Endothelial cell of umbilical vein (primary cell): Measurements from ENCODE around the gene MLIP. TPM values are rescaled to one million over a fixed set of nuclear protein-coding genes. Genes with fewer than 3 reads are reported as not detected.

Experiments
- BruUV-seq: library from RNA; stranded (reverse); fragments of 400-500 nt; replicated peaks from 2 replicates; lab custom pipeline; 2021; lab: Mats Ljungman, UMichigan
- CTCF ChIA-PET: fragments of 300-600, 350-600 bp; sonication (Branson Sonifier 250); formaldehyde crosslinking; loops from one replicate; lab custom pipeline; 2021; ENCODE audit warnings: antibody characterized with exemption, inconsistent platforms; lab: Charles Lee
- POLR2A ChIA-PET: fragments of 300-600, 350-600 bp; sonication (Branson Sonifier 250); formaldehyde crosslinking; loops from one replicate; lab custom pipeline; 2021; ENCODE audit warnings: antibody characterized with exemption, inconsistent platforms; lab: Charles Lee
- DNase-seq: peaks from one replicate; pipeline ENCODE4 v3.0.0-alpha.2; 2011; ENCODE audit warnings: low read depth, low spot score
- FAIRE-seq: peaks from 2 replicates; lab custom pipeline; 2011; peaks lifted over from hg19 to GRCh38; lab: Jason Lieb, UNC
- H2AFZ ChIP-seq: 2 replicates; pipeline ENCODE4 v1.6.0; 2012; ENCODE audit warnings: low read depth, low read length, control low read depth, inconsistent platforms
- H3K27ac ChIP-seq: 2 replicates; pipeline ENCODE4 v1.5.1; 2011; ENCODE audit warnings: low read depth, mild to moderate bottlenecking, control low read depth, low read length, moderate library complexity; ENCODE audit not compliant: insufficient read depth
- H3K27me3 ChIP-seq, 2 experiments: 2 replicates each; pipeline versions ENCODE4 v1.6.0 to v1.6.1; 2011; ENCODE audit warnings: low read length in 2 of 2, mixed read lengths in 1 of 2; ENCODE audit not compliant: control insufficient read depth in 2 of 2, insufficient read depth in 2 of 2
- H3K36me3 ChIP-seq, 2 experiments: 2 replicates in 1 of 2; 3 replicates in 1 of 2; pipeline ENCODE4 v1.5.1; 2011; ENCODE audit warnings: low read length in 2 of 2, mild to moderate bottlenecking in 1 of 2, moderate library complexity in 1 of 2; ENCODE audit not compliant: control insufficient read depth in 2 of 2, insufficient read depth in 2 of 2; ENCODE audit errors: extremely low read depth in 1 of 2
- H3K4me1 ChIP-seq: 3 replicates; pipeline ENCODE4 v1.5.1; 2011; ENCODE audit warnings: mild to moderate bottlenecking, low read length; ENCODE audit not compliant: control insufficient read depth, insufficient read depth; ENCODE audit errors: extremely low read depth
- H3K4me2 ChIP-seq: 2 replicates; pipeline ENCODE4 v1.6.1; 2011; ENCODE audit warnings: low read length, control low read depth, mixed read lengths; ENCODE audit not compliant: insufficient read depth
- H3K4me3 ChIP-seq, 3 experiments: fragments of 200-600 bp in 1 of 3; sonication (generic), shearing (Covaris generic) in 1 of 3; replicated peaks in 1 of 3; 2 replicates each; pipeline ENCODE4 v1.5.1; 2011 to 2016; ENCODE audit warnings: control low read depth in 3 of 3, low read length in 3 of 3, mild to moderate bottlenecking in 2 of 3, inconsistent platforms in 1 of 3, low read depth in 1 of 3, moderate library complexity in 1 of 3; ENCODE audit not compliant: insufficient read depth in 1 of 3
- H3K79me2 ChIP-seq: 2 replicates; pipeline ENCODE4 v1.6.0; 2012; ENCODE audit warnings: low read length, inconsistent platforms; ENCODE audit not compliant: control insufficient read depth, insufficient read depth
- H3K9ac ChIP-seq: replicated peaks from 2 replicates; pipeline ENCODE3; 2011; ENCODE audit warnings: low read length, control low read depth; ENCODE audit not compliant: insufficient read depth; ENCODE audit errors: extremely low read depth
- H3K9me1 ChIP-seq: replicated peaks from 3 replicates; pipeline ENCODE4 v1.6.0; 2011; ENCODE audit warnings: mild to moderate bottlenecking, low read length; ENCODE audit not compliant: control insufficient read depth, insufficient read depth; ENCODE audit errors: extremely low read depth
- H3K9me3 ChIP-seq: replicated peaks from 2 replicates; pipeline ENCODE4 v1.5.1; 2012; ENCODE audit warnings: low read length, inconsistent platforms; ENCODE audit not compliant: control insufficient read depth, insufficient read depth
- H4K20me1 ChIP-seq: replicated peaks from 2 replicates; pipeline ENCODE3; 2011; ENCODE audit warnings: mild to moderate bottlenecking, low read length; ENCODE audit not compliant: control insufficient read depth, insufficient read depth; ENCODE audit errors: extremely low read depth
- EZH2 ChIP-seq: IDR thresholded peaks from 2 replicates; pipeline ENCODE4 v1.6.1; 2012; ENCODE audit warnings: borderline replicate concordance, low read depth, mild to moderate bottlenecking, moderate library complexity, low read length, inconsistent platforms; ENCODE audit not compliant: severe bottlenecking
- FOS ChIP-seq: IDR thresholded peaks from 2 replicates; pipeline ENCODE4 v1.6.1; 2011; ENCODE audit warnings: mild to moderate bottlenecking, low read length, moderate library complexity, borderline replicate concordance; ENCODE audit not compliant: insufficient read depth
- GATA2 ChIP-seq: IDR thresholded peaks from 2 replicates; pipeline ENCODE4 v1.7.0; 2011; ENCODE audit warnings: low read depth, mild to moderate bottlenecking, moderate library complexity, mixed read lengths, low read length; ENCODE audit not compliant: insufficient read length, insufficient read depth
- JUN ChIP-seq: IDR thresholded peaks from 2 replicates; pipeline ENCODE4 v1.6.1; 2011; ENCODE audit warnings: borderline replicate concordance, low read depth; ENCODE audit not compliant: insufficient read length, insufficient read depth
- MYC ChIP-seq: IDR thresholded peaks from one replicate; pipeline ENCODE4 v1.6.1; 2011; ENCODE audit warnings: mild to moderate bottlenecking, low read depth, low read length
- POLR2A ChIP-seq: IDR thresholded peaks from 2 replicates; pipeline ENCODE4 v1.6.1; 2012; ENCODE audit warnings: low read depth, mild to moderate bottlenecking, control low read depth, low read length
- POLR2AphosphoS5 ChIP-seq: IDR thresholded peaks from 2 replicates; pipeline ENCODE4 v1.6.1; 2012; ENCODE audit warnings: low read depth, mild to moderate bottlenecking, control low read depth, low read length, moderate library complexity; ENCODE audit not compliant: insufficient read depth
- dilution Hi-C: fragments of 300-500 bp; cut with MboI; formaldehyde crosslinking; loops from one replicate; pipeline ENCODE4 v1.15.0; 2019; ENCODE audit warnings: low sequenced_read_pairs; ENCODE audit not compliant: extremely low pct_ligation_motif_present
- intact Hi-C: fragments of 100-400 bp; cut with micrococcal nuclease; formaldehyde crosslinking; loops from one replicate; pipeline ENCODE4 v1.10.0; 2022
- polyA plus RNA-seq, 4 experiments: library from polyadenylated mRNA; depleted of rRNA in 3 of 4; stranded (reverse) in 3 of 4; unstranded in 1 of 4; fragments of >200 nt; gene quantifications; 2 replicates each; pipeline versions ENCODE4 v1.2.1 to v1.2.3, GENCODE V29; 2011 to 2012; ENCODE audit warnings: missing spikeins in 1 of 4
- total RNA-seq: library from RNA; stranded (reverse); gene quantifications from 2 replicates; pipeline ENCODE4 v1.2.3, GENCODE V29; 2021
- TF ChIP-seq, protein P1 (sequence below): IDR thresholded peaks from 2 replicates; pipeline ENCODE4 v1.6.1; 2011; ENCODE audit not compliant: insufficient read depth, insufficient read length
- TF ChIP-seq, protein P2 (sequence below), 2 donors: IDR thresholded peaks; 1 replicate in 1 of 2; 2 replicates in 1 of 2; pipeline ENCODE4 v1.5.1; 2011; ENCODE audit warnings: low read length in 2 of 2, mild to moderate bottlenecking in 2 of 2, moderate library complexity in 2 of 2, control low read depth in 1 of 2, inconsistent platforms in 1 of 2, low read depth in 1 of 2; ENCODE audit not compliant: insufficient read depth in 1 of 2; ENCODE audit errors: extremely low read depth in 1 of 2

The MLIP gene
- total and polyA plus RNA-seq, 2 donors (not counting 3 experiments of a cell fraction or from before 2014, with no cell fraction given): 4.1 to 11.6 TPM

DNA sequence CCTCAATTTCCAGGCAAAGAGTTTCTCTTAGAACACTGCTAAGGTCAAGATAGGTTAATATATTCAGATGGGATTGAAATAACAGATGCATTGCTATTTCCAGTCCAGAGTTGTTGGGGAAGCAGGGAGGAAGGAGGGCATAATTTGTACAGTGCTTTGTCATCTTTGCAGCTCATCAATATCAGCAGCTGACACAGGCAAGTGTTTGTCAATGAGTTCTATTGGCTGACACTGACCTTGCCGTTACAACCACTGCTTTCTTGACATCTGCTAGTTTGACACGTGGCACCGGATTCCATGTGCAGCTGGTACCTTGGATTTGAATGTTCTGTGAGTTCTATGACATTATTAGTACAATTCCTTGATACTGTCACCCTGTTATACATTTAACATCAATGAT lies 28.0 kb upstream of the MLIP start:
- TF ChIP-seq GATA2 (no peak), JUN (no peak), POLR2A (no peak), FOS (no peak)
- TF ChIP-seq, protein P1, sequence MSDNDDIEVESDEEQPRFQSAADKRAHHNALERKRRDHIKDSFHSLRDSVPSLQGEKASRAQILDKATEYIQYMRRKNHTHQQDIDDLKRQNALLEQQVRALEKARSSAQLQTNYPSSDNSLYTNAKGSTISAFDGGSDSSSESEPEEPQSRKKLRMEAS: no peak
- ChIA-PET POLR2A (no interaction called here), CTCF (no interaction called here)
- H3K4me2 ChIP-seq: no peak overlapping the region
- DNase-seq (no peak), FAIRE-seq (no peak)
- dilution Hi-C loops: no loop called here
- H3K9ac ChIP-seq: no peak overlapping the region
- H4K20me1 ChIP-seq: no peaks in the 10 kb centered on the region
- no peaks in the 10 kb centered on the region for H3K9me3 ChIP-seq
- no peaks in the 10 kb centered on the region for H3K36me3 ChIP-seq
- H3K4me1 ChIP-seq: no peaks in the 10 kb centered on the region
- no peaks in the 10 kb centered on the region for H3K27me3 ChIP-seq
- intact Hi-C loops: no loop called here
- no peak overlapping the region for H3K27ac ChIP-seq
- no TSS peak for BruUV-seq
- H3K79me2 ChIP-seq: no peaks in the 10 kb centered on the region
- H3K9me1 ChIP-seq: no peaks in the 10 kb centered on the region
- H3K4me3 ChIP-seq: no peak overlapping the region
- no peak overlapping the region for H2AFZ ChIP-seq

DNA sequence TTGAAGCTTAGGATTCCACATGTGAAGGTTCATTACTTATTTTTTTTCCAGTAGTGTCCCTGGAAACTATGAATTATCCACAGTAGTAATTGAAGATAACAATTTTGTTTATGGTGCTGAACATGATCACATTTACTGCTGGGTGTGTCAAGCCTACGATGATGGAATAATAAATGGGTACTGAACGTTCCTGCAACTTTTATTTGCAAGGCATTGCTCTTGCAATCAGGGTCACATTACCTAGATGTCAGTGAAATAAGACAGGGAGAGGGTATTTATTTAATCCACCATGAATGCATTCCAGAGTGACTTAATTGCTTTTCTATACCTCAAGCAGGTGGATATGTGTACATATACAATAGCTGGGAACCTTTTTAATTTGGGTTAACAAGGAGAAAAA lies 27.0 kb upstream of the MLIP start:
- no peaks in the 10 kb centered on the region for H3K4me1 ChIP-seq
- no peak overlapping the region for H3K4me2 ChIP-seq
- no peaks in the 10 kb centered on the region for H3K27me3 ChIP-seq
- FAIRE-seq (no peak), DNase-seq (no peak)
- H3K9ac ChIP-seq: no peak overlapping the region
- H3K4me3 ChIP-seq: no peak overlapping the region
- ChIA-PET CTCF (no interaction called here), POLR2A (no interaction called here)
- H3K9me3 ChIP-seq: no peaks in the 10 kb centered on the region
- intact Hi-C loops (no loop called here), dilution Hi-C loops (no loop called here)
- TF ChIP-seq EZH2: no peak
- TF ChIP-seq, protein P2, sequence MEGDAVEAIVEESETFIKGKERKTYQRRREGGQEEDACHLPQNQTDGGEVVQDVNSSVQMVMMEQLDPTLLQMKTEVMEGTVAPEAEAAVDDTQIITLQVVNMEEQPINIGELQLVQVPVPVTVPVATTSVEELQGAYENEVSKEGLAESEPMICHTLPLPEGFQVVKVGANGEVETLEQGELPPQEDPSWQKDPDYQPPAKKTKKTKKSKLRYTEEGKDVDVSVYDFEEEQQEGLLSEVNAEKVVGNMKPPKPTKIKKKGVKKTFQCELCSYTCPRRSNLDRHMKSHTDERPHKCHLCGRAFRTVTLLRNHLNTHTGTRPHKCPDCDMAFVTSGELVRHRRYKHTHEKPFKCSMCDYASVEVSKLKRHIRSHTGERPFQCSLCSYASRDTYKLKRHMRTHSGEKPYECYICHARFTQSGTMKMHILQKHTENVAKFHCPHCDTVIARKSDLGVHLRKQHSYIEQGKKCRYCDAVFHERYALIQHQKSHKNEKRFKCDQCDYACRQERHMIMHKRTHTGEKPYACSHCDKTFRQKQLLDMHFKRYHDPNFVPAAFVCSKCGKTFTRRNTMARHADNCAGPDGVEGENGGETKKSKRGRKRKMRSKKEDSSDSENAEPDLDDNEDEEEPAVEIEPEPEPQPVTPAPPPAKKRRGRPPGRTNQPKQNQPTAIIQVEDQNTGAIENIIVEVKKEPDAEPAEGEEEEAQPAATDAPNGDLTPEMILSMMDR (IDR thresholded peaks at IDR 0.05; ENCODE audit: extremely low read depth in 1 of 2, insufficient read depth in 1 of 2, low read depth in 1 of 2, low read length in 2 of 2): no peak
- TF ChIP-seq POLR2A: no peak
- TF ChIP-seq, protein P1: no peak
- no peak for TF ChIP-seq POLR2AphosphoS5
- no peak for TF ChIP-seq GATA2
- TF ChIP-seq MYC: no peak
- TF ChIP-seq JUN: no peak
- no peak for TF ChIP-seq FOS
- H3K9me1 ChIP-seq: no peaks in the 10 kb centered on the region
- H3K79me2 ChIP-seq: no peaks in the 10 kb centered on the region
- no peaks in the 10 kb centered on the region for H3K36me3 ChIP-seq
- no peak overlapping the region for H2AFZ ChIP-seq
- no peak overlapping the region for H3K27ac ChIP-seq
- H4K20me1 ChIP-seq: no peaks in the 10 kb centered on the region
- no TSS peak for BruUV-seq
